A673 (cell line): ENCODE results near the gene TAF15. TPM values are rescaled to one million over a fixed set of nuclear protein-coding genes. Genes with fewer than 3 reads are reported as not detected.

Experiments used
- BruUV-seq: library from RNA; stranded (reverse); fragments of 400-500 nt; replicated peaks from 2 replicates; lab custom pipeline; 2021; lab: Mats Ljungman, UMichigan
- CTCF ChIA-PET: fragments of 300-600 bp; sonication (Branson Sonifier 250); formaldehyde crosslinking; loops from one replicate; lab custom pipeline; 2022; ENCODE audit warnings: antibody characterized with exemption; lab: Charles Lee
- POLR2A ChIA-PET: fragments of 300-600 bp; sonication (Branson Sonifier 250); formaldehyde crosslinking; loops from one replicate; lab custom pipeline; 2022; ENCODE audit warnings: antibody characterized with exemption; ENCODE audit not compliant: low non-redundant PET; lab: Charles Lee
- DNase-seq: peaks from one replicate; pipeline ENCODE4 v3.0.0-alpha.2; 2015; ENCODE audit warnings: low spot score
- H3K27ac ChIP-seq: fragments of 200-600 bp; sonication (generic); 2 replicates; pipeline ENCODE4 v1.5.1; 2016; ENCODE audit warnings: mixed run types, low read depth, mild to moderate bottlenecking, mixed read lengths, antibody characterized with exemption, low read length; ENCODE audit not compliant: poor library complexity, severe bottlenecking
- H3K27me3 ChIP-seq: fragments of 200-600 bp; sonication (generic); replicated peaks from 2 replicates; pipeline ENCODE4 v1.6.1; 2017; ENCODE audit warnings: mixed run types, low read depth, mild to moderate bottlenecking, mixed read lengths, antibody characterized with exemption, low read length; ENCODE audit not compliant: insufficient read depth, poor library complexity
- H3K36me3 ChIP-seq: fragments of 200-600 bp; sonication (generic); 2 replicates; pipeline ENCODE4 v1.6.1; 2016; ENCODE audit warnings: mixed run types, mild to moderate bottlenecking, mixed read lengths, antibody characterized with exemption, low read length; ENCODE audit not compliant: insufficient read depth, poor library complexity, severe bottlenecking
- H3K4me1 ChIP-seq: fragments of 200-600 bp; sonication (generic); 2 replicates; pipeline ENCODE4 v1.6.1; 2017; ENCODE audit warnings: mixed run types, mild to moderate bottlenecking, mixed read lengths, antibody characterized with exemption, low read length; ENCODE audit not compliant: insufficient read depth, poor library complexity, severe bottlenecking
- H3K4me3 ChIP-seq: fragments of 200-600 bp; sonication (generic); 2 replicates; pipeline ENCODE4 v1.5.1; 2016; ENCODE audit warnings: low read depth, mixed run types, mild to moderate bottlenecking, mixed read lengths, low read length; ENCODE audit not compliant: poor library complexity, severe bottlenecking
- H3K9me3 ChIP-seq: fragments of 200-600 bp; sonication (generic); 2 replicates; pipeline ENCODE4 v1.6.1; 2016; ENCODE audit warnings: mixed run types, low read depth, mild to moderate bottlenecking, mixed read lengths, antibody characterized with exemption, low read length; ENCODE audit not compliant: poor library complexity, severe bottlenecking
- CTCF ChIP-seq: fragments of 300-800, 200-600 bp; sonication (generic); conservative IDR thresholded peaks from 2 replicates; pipeline ENCODE4 v1.5.1; 2017; ENCODE audit warnings: low read depth, mild to moderate bottlenecking, antibody characterized with exemption, low read length, moderate library complexity, mixed read lengths
- EZH2 ChIP-seq: fragments of 200-600 bp; sonication (generic); IDR thresholded peaks from 2 replicates; pipeline ENCODE4 v1.6.1; 2017; ENCODE audit warnings: borderline replicate concordance, low read depth, mild to moderate bottlenecking, mixed read lengths, antibody characterized with exemption, low read length; ENCODE audit not compliant: poor library complexity, severe bottlenecking
- intact Hi-C: fragments of 100-400 bp; cut with micrococcal nuclease; formaldehyde crosslinking; loops from one replicate; pipeline ENCODE4 v1.10.0; 2022; ENCODE audit not compliant: unreplicated experiment
- total RNA-seq: library from RNA; stranded (reverse); gene quantifications from 2 replicates; pipeline ENCODE4 v1.2.3, GENCODE V29; 2021

TAF15 gene
- total RNA-seq, 1 experiment from 2014 or later, result 108 TPM

GRCh38 chr17:35808240-35808961 is 883 bp upstream of the TAF15 start:
- ChIA-PET POLR2A (interaction anchor here (0.6 to 1.2 kb wide), 2 partner anchors 12 to 44 kb away, joined by 5 read pairs; no protein-coding TSS in a partner anchor), CTCF (interaction anchor here (2.0 kb wide), 1 partner anchor 44 kb away, joined by 13 read pairs; no protein-coding TSS in a partner anchor)
- intact Hi-C loops, result loop anchor here (5.0 kb wide), 1 partner anchor 46 kb away; the partner anchor contains the start of gene C17orf50
- Histone ChIP-seq H3K27ac (peak overlapping the region; percentile 97), H3K4me3 (peak overlapping the region; percentile 84), H3K27me3 (no peaks in the 10 kb centered on the region), H3K36me3 (no peaks in the 10 kb centered on the region), H3K9me3 (no peaks in the 10 kb centered on the region), H3K4me1 (peaks cover 17% of the 10 kb centered on the region)
- BruUV-seq, result TSS peak; percentile 95
- no peak for TF ChIP-seq CTCF
- no peak for TF ChIP-seq EZH2
- no peak for DNase-seq

- TF ChIP-seq CTCF (no peak), EZH2 (no peak)
- Histone ChIP-seq H3K4me1 (peaks cover 17% of the 10 kb centered on the region), H3K4me3 (peak overlapping the region; percentile 84), H3K27ac (peak overlapping the region; percentile 97), H3K27me3 (no peaks in the 10 kb centered on the region), H3K9me3 (no peaks in the 10 kb centered on the region), H3K36me3 (no peaks in the 10 kb centered on the region)
- CTCF ChIA-PET, result no interaction called here
- no peak for DNase-seq
- BruUV-seq, result no TSS peak
- POLR2A ChIA-PET, result no interaction called here
- intact Hi-C loops, result loop anchor here (5.0 kb wide), 1 partner anchor 48 kb away; the partner anchor contains the start of gene C17orf50
Measured at GRCh38 chr17:35809855-35810461, 674 bp downstream of the TAF15 start.

- ChIA-PET CTCF (no interaction called here), POLR2A (no interaction called here)
Measured at GRCh38 chr17:35811759-35812158, 2.5 kb downstream of the TAF15 start.

More at GRCh38 chr17:35811759-35812158, 2.5 kb downstream of the TAF15 start:
- intact Hi-C loops, result no loop called here
- Histone ChIP-seq H3K27ac (no peak overlapping the region), H3K4me3 (peak overlapping the region; percentile 84), H3K27me3 (no peaks in the 10 kb centered on the region), H3K36me3 (no peaks in the 10 kb centered on the region), H3K4me1 (peaks cover 17% of the 10 kb centered on the region), H3K9me3 (no peaks in the 10 kb centered on the region)
- TF ChIP-seq CTCF (no peak), EZH2 (no peak)
- no peak for DNase-seq
- BruUV-seq, result no TSS peak
